ENCODE measurements around the gene RCOR1.
"Not testable (repeated sequence)": the region's sequence is repeated elsewhere in the genome, so short reads cannot be mapped to it uniquely, and the experiment has no call there.

The RCOR1 gene

DNA sequence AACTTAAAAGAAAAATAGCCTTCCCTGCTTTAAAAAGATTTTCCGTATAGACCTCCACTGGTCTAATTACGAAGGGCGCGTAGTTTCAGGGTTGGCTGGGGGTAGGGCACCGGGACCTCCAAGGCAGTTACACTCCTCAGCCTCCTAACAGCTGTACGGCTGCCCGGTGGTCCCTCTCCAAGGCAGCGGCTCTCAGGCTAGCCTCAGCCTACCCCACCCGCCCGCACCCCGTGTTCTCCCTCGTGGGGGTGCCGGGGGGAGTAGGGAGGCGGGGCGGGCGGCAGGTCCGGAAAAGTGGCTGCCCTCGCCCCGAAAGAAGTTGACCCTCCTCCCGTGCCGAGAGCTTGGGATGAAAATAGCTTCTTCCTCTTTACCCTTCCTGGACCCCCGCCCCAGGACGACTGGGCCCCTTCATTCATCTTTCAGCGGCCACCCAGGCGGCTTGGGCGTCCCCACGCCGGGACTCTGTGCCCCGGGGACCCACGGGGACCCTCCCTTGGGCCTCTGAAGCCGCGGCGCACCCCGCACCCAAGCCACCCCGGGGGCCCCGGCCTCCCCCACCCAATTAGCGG, 991 bp upstream of the RCOR1 start:
- in situ Hi-C loops (cut with MboI; ENCODE audit: low sequenced_read_pairs): no loop called here

- in situ Hi-C loops (cut with MboI; ENCODE audit: low sequenced_read_pairs): no loop called here
These were observed 263 bp downstream of the RCOR1 start for GRCh38 chr14:102592763-102593060.

- in situ Hi-C loops (cut with MboI; ENCODE audit: low sequenced_read_pairs): no loop called here
These were observed 794 bp downstream of the RCOR1 start for GRCh38 chr14:102593061-102593824.

DNA sequence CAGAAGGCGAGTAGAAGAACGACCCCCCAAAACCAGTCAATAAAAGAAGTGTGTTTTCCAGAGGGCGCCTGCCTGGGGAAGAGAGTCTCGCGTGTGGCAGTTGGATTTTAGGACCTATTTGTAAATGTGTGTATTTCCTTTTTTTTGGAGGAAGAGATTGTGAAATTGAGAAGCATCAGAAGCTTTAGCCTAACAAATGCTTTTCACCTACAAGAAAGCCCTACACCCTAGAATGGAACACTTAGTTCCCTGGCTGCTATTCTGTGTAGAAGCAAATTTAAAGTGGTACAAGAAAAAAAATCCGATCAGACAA, 1.3 kb downstream of the RCOR1 start:
- in situ Hi-C loops (cut with MboI; ENCODE audit: low sequenced_read_pairs): no loop called here

GRCh38 chr14:102594514-102595175, 2.2 kb downstream of the RCOR1 start:
- in situ Hi-C loops (cut with MboI; ENCODE audit: low sequenced_read_pairs): no loop called here

DNA sequence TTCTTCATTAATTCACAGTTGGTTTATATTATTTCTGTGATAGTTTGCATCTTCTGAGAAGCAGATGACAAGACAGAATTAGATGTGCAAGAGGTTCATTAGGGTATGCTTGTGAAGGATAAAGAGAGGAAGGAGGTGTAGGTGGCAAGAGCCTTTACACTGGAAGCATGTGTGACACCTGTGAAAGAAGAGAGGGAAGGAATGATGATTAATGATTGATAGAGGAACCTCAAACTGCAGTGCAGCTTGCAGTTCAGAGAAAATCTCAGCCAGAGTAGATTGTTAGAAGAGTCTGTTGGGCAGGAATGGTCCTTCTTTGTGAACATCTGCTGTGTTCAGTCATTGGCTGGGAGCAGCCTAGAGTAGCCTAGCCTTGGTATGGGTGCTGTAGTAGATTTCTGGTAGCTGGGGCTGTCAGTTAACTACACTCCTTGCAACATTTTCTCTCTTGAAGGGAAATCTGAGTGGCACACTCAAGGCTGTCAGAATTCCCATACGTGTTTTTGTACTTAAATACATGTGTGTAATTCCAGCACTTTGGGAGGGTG, 9.0 kb downstream of the RCOR1 start:
- in situ Hi-C loops (cut with MboI; ENCODE audit: low sequenced_read_pairs): no loop called here

DNA sequence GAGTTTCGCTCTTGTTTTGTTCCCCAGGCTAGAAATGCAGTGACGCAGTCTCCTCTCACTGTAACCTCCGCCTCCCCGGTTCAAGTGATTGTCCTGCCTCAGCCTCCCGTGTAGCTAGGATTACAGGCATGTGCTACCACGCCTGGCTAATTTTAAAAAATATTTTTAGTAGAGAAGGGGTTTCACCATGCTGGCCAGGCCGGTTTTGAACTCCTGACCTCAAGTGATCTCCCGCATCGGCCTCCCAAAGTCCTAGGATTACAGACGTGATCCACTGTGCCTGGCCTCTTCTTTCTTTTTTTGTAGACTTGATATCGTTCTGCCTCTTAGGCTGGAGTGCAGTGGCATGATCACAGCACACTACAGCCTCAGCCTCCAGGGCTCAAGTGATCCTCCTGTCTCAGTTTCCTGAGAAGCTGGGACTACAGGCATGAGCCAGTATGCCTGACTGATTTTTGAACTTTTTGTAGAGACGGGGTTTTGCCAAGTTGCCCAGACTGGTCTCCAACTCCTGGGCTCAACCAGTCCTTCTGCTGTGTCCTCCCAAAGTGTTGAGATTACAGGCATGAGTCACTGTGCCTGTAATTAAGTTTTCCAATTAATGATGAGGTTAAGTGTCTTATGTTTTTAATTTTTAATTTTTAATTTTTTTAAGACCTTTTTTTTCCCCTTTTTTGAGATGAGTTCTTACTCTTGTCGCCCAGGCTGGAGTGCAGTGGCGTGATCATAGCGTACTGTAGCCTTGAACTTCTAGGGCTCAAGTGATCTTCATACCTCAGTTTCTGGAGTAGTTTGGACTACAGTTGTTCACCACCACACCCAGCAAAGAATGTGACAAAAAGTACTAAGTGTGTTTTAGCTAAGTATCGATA, 10.2 kb downstream of the RCOR1 start:
- in situ Hi-C loops (cut with MboI; ENCODE audit: low sequenced_read_pairs): no loop called here

DNA sequence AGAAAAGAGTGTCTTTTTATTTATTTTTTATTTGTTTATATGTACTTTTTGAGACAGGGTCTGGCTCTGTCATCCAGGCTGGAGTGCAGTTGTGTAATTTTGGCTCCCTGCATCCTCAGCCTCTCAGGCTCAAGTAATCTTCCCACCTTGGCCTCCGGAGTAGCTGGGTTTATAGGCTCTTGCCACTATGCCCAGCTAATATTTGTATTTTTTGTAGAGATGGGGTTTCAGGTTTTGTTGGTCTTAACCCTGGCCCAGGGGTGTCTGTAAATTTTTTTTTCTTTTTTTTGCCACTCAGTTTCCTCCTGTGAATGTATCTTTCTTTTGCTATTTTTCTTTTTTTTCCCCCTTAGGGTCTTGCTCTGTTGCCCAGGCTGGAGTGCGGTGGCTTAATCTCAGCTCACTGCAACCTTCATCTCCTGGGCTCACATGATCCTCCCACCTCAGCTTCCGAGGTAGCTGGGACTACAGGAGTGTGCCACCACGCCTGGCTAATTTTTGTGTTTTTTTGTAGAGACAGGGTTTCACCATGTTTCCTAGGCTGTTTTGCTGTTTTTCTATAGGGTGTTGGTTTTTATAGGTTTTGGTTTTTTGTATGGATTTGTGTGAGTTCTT, 11.0 kb downstream of the RCOR1 start:
- in situ Hi-C loops (cut with MboI; ENCODE audit: low sequenced_read_pairs): no loop called here

DNA sequence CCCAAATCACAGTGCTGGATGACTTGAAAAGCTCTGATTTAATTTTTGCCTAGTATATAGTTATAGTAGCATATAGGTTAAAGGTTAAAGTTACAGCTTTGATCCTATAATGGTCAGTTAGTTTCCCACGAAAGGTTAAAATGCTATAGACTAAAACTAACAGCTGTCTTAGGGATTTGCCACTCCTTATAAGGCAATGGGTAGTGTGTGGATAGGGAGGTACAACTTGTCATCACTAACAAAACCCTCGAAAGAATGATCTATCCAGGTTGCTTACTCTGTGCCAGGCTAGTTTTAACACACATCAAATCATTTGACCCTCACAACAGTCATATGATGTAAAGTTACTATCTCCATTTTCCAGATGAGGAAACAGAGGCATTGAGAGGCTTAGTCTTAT, 11.7 kb downstream of the RCOR1 start:
- in situ Hi-C loops (cut with MboI; ENCODE audit: low sequenced_read_pairs): no loop called here

- in situ Hi-C loops (cut with MboI; ENCODE audit: low sequenced_read_pairs): no loop called here
These were observed 12.6 kb downstream of the RCOR1 start for GRCh38 chr14:102605029-102605428.

GRCh38 chr14:102606296-102606695, 13.8 kb downstream of the RCOR1 start:
- in situ Hi-C loops (cut with MboI; ENCODE audit: low sequenced_read_pairs): no loop called here

DNA sequence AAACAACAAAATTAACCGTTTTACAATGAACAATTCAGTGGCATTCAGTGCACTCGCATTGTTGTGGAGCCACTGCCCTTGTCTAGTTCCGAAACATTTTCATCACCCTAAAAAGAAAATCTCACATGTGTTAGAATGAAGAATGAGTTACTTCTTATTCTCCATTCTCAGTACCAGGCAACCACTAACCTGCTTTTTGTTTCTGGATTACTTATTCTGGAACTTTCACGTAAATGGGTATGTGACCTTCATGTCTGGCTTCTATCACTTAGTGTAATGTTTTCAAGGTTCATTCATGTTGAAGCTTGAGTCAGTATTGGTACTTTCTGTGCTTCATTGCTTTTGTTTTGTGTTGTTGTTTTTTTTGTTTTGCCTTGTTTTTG, 15.6 kb downstream of the RCOR1 start:
- in situ Hi-C loops (cut with MboI; ENCODE audit: low sequenced_read_pairs): no loop called here

- in situ Hi-C loops (cut with MboI; ENCODE audit: low sequenced_read_pairs): no loop called here
These were observed 18.7 kb downstream of the RCOR1 start for GRCh38 chr14:102610968-102611811.

DNA sequence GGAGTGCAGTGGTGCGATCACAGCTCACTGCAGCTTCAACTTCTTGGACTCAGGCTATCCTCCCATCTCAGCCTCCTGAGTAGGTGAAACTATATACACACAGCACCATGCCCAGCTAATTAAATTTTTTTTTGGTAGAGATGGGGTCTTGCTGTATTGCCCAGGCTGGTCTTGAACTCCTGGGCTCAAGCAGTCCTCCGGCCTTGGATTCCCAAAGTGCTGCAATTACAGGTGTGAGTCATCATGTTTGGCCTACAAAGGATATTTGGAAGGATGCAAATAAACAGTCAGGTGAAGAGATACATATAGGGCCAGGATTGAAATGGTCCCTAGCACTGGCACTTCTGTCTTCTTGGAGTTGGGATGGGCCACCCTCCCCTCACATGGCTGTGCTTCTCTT, 23.9 kb downstream of the RCOR1 start:
- in situ Hi-C loops (cut with MboI; ENCODE audit: low sequenced_read_pairs): no loop called here

GRCh38 chr14:102616799-102617198, 24.4 kb downstream of the RCOR1 start:
- in situ Hi-C loops (cut with MboI; ENCODE audit: low sequenced_read_pairs): no loop called here

GRCh38 chr14:102619012-102619411, 26.6 kb downstream of the RCOR1 start:
- in situ Hi-C loops (cut with MboI; ENCODE audit: low sequenced_read_pairs): not testable (repeated sequence)

DNA sequence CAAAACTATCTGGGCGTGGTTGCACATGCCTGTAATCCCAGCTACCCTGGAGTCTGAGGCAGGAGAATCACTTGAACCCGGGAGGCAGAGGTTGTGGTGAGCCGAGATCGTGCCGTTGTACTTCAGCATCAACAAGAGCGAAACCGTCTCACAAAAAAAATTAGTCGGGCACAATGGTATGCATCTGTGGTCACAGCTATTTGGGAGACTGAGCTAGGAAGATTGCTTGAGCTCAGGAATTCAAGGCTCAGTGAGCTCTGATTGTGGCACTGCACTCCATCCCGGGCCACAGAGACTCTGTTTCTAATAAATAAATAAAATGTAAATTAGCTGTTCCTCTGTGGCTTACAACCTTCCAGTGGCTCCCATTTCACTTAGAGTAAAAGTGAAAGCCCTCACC, 28.0 kb downstream of the RCOR1 start:
- in situ Hi-C loops (cut with MboI; ENCODE audit: low sequenced_read_pairs): no loop called here

- in situ Hi-C loops (cut with MboI; ENCODE audit: low sequenced_read_pairs): no loop called here
These were observed 29.9 kb downstream of the RCOR1 start for GRCh38 chr14:102622262-102622885.

GRCh38 chr14:102624666-102625065, 32.2 kb downstream of the RCOR1 start:
- in situ Hi-C loops (cut with MboI; ENCODE audit: low sequenced_read_pairs): no loop called here

Data from HL-60/S4 (cell line).